ENCODE results near the gene H2BW1. TPM values are rescaled to one million over a fixed set of nuclear protein-coding genes. Genes with fewer than 3 reads are reported as not detected.
"Not testable (repeated sequence)": the region's sequence is repeated elsewhere in the genome, so short reads cannot be mapped to it uniquely, and the experiment has no call there.

Gene H2BW1
- not detected in 2 replicates for total RNA-seq (2014; rRNA removed; shearing (Covaris generic))

GRCh38 chrX:104013606-104014005 is at the start of gene H2BW1:
Gene H2BW1 (minus strand): TSS chrX:104013708. CDS start chrX:104013576, 132 bp downstream.
- DNase-seq (ENCODE audit: low spot score): no peak

GRCh38 chrX:104062636-104063035 is 49.1 kb upstream of the H2BW1 start:
- DNase-seq (ENCODE audit: low spot score): not testable (repeated sequence)

GRCh38 chrX:104054956-104055355 is 41.4 kb upstream of the H2BW1 start:
- not testable (repeated sequence) for DNase-seq (ENCODE audit: low spot score)

- DNase-seq (ENCODE audit: low spot score): no peak
Measured at GRCh38 chrX:104047171-104047570, 33.7 kb upstream of the H2BW1 start.

GRCh38 chrX:104045642-104046041 is 32.1 kb upstream of the H2BW1 start:
- no peak for DNase-seq (ENCODE audit: low spot score)

GRCh38 chrX:104041003-104041402 is 27.5 kb upstream of the H2BW1 start:
- no peak for DNase-seq (ENCODE audit: low spot score)

GRCh38 chrX:104039689-104040505 is 26.4 kb upstream of the H2BW1 start, which contains the start of gene H2BW2:
Gene H2BW2 (plus strand): TSS chrX:104039956. CDS start chrX:104039995, 39 bp downstream.
- DNase-seq (ENCODE audit: low spot score): no peak

GRCh38 chrX:104018126-104018525 is 4.6 kb upstream of the H2BW1 start:
- no peak for DNase-seq (ENCODE audit: low spot score)

GRCh38 chrX:104015576-104015975 is 2.1 kb upstream of the H2BW1 start:
- DNase-seq (ENCODE audit: low spot score): not testable (repeated sequence)

GRCh38 chrX:104013158-104013557 is 350 bp downstream of the H2BW1 start:
- DNase-seq (ENCODE audit: low spot score): no peak

GRCh38 chrX:104008831-104009230 is 4.7 kb downstream of the H2BW1 start:
- no peak for DNase-seq (ENCODE audit: low spot score)

- no peak for DNase-seq (ENCODE audit: low spot score)
Measured at GRCh38 chrX:103999234-103999633, 14.3 kb downstream of the H2BW1 start.

- not testable (repeated sequence) for DNase-seq (ENCODE audit: low spot score)
Measured at GRCh38 chrX:103983508-103983907, 30.0 kb downstream of the H2BW1 start.

- DNase-seq (ENCODE audit: low spot score): not testable (repeated sequence)
Measured at GRCh38 chrX:103962411-103963278, 50.9 kb downstream of the H2BW1 start, which contains the start of gene TMSB15B. Gene TMSB15B (plus strand): TSS chrX:103962627.

Other genes starting within 250 kb of the H2BW1 start
- gene PLP1, start 236.9 kb downstream of the H2BW1 start, total RNA-seq (2014; rRNA removed; shearing (Covaris generic)): not detected in 2 replicates
- gene RAB9B, start 181.5 kb downstream of the H2BW1 start, total RNA-seq (2014; rRNA removed; shearing (Covaris generic)): not detected in 2 replicates
- not detected in 2 replicates for gene TMSB15B, start 51.1 kb downstream of the H2BW1 start, total RNA-seq (2014; rRNA removed; shearing (Covaris generic))
- not detected in 2 replicates for gene H2BW2, start 26.2 kb upstream of the H2BW1 start, total RNA-seq (2014; rRNA removed; shearing (Covaris generic))
- not detected in 2 replicates for gene TMSB15C, start 62.5 kb upstream of the H2BW1 start, total RNA-seq (2014; rRNA removed; shearing (Covaris generic))
- gene ZCCHC18, start 98.8 kb upstream of the H2BW1 start, total RNA-seq (2014; rRNA removed; shearing (Covaris generic)): not detected in 2 replicates
- 6.5 and 7.4 TPM in 2 replicates for gene SLC25A53, start 143.3 kb upstream of the H2BW1 start, total RNA-seq (2014; rRNA removed; shearing (Covaris generic))
- gene FAM199X, start 152.7 kb upstream of the H2BW1 start, total RNA-seq (2014; rRNA removed; shearing (Covaris generic)): 18.4 and 19.1 TPM in 2 replicates
- gene ESX1, start 241.2 kb upstream of the H2BW1 start, total RNA-seq (2014; rRNA removed; shearing (Covaris generic)): not detected in 2 replicates

Measured in HT-29 (cell line).